IPS-15b (cell line): ENCODE results near the gene FAM3B.

Source experiments
- H3K27me3 ChIP-seq: one replicate; pipeline ENCODE4 v1.6.1; 2013; ENCODE audit warnings: low read length; ENCODE audit not compliant: control insufficient read depth, insufficient read depth
- H3K36me3 ChIP-seq: one replicate; pipeline ENCODE4 v1.6.1; 2013; ENCODE audit warnings: low read length; ENCODE audit not compliant: control insufficient read depth, insufficient read depth
- H3K4me1 ChIP-seq: one replicate; pipeline ENCODE4 v1.6.1; 2013; ENCODE audit warnings: mild to moderate bottlenecking, low read length; ENCODE audit not compliant: control insufficient read depth, insufficient read depth
- H3K4me3 ChIP-seq: one replicate; pipeline ENCODE4 v1.5.1; 2013; ENCODE audit warnings: low read depth, low read length
- H3K9ac ChIP-seq: one replicate; pipeline ENCODE4 v1.6.1; 2013; ENCODE audit warnings: low read depth, mild to moderate bottlenecking, low read length
- H3K9me3 ChIP-seq: one replicate; pipeline ENCODE4 v1.6.1; 2013; ENCODE audit warnings: mild to moderate bottlenecking, low read length; ENCODE audit not compliant: control insufficient read depth, insufficient read depth

The FAM3B gene

DNA sequence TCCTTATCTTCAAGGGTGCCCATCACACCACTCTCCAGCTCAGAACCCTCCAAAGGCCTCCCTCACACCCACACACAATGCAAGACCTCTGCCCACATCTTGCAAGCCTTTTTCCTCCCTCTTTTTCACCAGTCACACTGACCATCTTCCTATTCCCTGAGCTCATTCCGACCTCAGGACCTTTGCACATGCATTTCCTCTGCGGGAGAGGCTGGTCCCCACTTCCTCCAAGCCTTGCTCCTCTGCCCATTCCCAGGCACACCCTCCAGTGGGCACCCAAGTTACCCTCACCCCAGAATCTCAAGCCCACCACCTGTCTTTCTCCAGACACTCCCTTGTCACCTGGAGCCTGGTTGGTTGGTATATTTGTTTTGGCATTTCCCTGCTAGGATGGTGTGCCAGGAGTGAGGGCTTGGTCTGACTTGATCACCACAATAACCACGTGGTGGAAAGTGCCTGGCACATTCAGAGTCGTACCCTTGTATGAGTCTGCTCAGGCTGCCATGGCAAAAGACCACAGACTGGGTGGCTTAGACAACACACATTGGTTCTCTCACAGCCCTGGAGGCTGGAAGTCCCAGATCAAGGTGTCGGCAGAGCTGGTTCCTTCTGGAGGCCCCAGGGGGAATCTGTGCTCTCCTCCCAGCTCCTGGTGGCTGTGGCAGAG lies 58.4 kb downstream of the FAM3B start:
- Histone ChIP-seq H3K9ac (no peak overlapping the region), H3K4me1 (no peaks in the 10 kb centered on the region), H3K9me3 (no peaks in the 10 kb centered on the region), H3K4me3 (no peak overlapping the region), H3K36me3 (peaks cover under 1% of the 10 kb centered on the region), H3K27me3 (peaks cover 4% of the 10 kb centered on the region)

DNA sequence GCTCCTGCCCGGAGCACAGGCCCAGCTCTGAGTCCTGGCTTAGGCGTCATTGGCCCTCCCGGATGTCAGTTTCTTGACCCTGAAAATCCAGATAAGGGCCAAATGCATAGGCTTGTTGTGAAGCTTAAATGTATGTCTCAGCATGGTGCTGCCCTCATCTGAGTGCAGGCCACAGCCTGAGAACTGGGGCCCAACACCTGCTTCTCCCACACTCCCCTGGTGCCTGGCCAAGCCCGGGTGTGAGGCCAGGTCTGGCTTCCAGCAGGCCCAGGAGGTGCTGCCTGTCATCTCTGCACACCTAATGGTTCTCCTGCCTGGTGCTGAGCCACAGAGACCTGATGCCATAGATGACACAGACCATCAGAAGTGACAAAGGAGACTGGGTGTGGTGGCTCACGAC lies 59.3 kb downstream of the FAM3B start:
- Histone ChIP-seq H3K4me3 (no peak overlapping the region), H3K4me1 (no peaks in the 10 kb centered on the region), H3K9me3 (no peaks in the 10 kb centered on the region), H3K27me3 (no peaks in the 10 kb centered on the region), H3K36me3 (peaks cover 5% of the 10 kb centered on the region), H3K9ac (no peak overlapping the region)

DNA sequence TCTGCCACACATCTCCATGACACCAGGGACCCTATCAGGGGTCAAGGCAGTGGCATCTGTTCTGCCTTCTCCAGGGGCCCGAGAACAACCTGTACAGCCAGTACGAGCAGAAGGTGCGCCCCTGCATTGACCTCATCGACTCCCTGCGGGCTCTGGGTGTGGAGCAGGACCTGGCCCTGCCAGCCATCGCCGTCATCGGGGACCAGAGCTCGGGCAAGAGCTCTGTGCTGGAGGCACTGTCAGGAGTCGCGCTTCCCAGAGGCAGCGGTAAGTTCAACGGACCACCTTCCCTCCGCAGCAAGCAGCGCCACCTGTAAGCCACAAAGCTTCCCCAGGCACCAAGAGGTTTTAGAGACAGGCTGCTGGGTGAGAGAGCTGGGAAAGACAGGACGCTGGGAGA lies 61.1 kb downstream of the FAM3B start:
- Histone ChIP-seq H3K9me3 (no peaks in the 10 kb centered on the region), H3K27me3 (no peaks in the 10 kb centered on the region), H3K4me3 (no peak overlapping the region), H3K36me3 (peaks cover 5% of the 10 kb centered on the region), H3K9ac (no peak overlapping the region), H3K4me1 (no peaks in the 10 kb centered on the region)

DNA sequence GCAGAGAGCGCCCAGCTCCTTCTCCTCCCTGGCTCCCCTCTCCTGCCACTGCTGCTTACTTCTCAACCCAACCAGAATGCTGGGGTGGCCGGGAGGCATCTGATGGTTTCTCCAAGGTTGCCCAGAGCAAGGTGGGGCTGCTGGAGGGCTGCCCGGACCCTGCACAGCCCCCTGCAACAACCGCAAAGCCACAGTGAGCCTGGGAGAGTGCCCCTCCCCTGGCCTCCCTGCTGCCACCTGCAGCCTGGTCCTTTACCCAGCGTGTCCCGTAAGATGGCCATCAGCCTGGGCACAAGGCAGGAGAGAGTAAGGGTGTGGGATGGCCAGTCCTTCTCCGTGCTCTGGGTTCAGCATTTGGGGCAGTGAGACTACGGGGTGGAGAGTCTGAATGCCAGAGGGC lies 62.2 kb downstream of the FAM3B start:
- H3K9ac ChIP-seq = no peak overlapping the region
- no peaks in the 10 kb centered on the region for H3K27me3 ChIP-seq
- no peaks in the 10 kb centered on the region for H3K9me3 ChIP-seq
- no peaks in the 10 kb centered on the region for H3K4me1 ChIP-seq
- H3K4me3 ChIP-seq = no peak overlapping the region
- peaks cover 5% of the 10 kb centered on the region for H3K36me3 ChIP-seq

DNA sequence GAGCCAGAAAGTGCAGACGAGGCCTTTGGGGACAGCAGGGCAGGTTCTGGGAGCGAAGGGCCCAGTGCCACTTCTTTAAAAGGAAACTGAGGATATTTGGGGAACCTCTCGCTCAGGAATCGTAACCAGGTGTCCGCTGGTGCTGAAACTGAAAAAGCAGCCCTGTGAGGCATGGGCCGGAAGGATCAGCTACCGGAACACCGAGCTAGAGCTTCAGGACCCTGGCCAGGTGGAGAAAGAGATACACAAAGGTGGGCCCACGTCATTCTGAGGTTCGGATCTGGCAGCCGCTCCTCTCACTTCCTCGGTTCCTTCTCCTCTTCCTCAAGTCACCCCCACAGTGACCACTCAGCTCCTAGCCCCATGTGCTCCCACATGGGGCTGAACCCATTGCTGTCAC lies 63.3 kb downstream of the FAM3B start:
- no peaks in the 10 kb centered on the region for H3K9me3 ChIP-seq
- peaks cover 5% of the 10 kb centered on the region for H3K36me3 ChIP-seq
- H3K4me3 ChIP-seq = no peak overlapping the region
- H3K27me3 ChIP-seq = no peaks in the 10 kb centered on the region
- no peaks in the 10 kb centered on the region for H3K4me1 ChIP-seq
- H3K9ac ChIP-seq = no peak overlapping the region

DNA sequence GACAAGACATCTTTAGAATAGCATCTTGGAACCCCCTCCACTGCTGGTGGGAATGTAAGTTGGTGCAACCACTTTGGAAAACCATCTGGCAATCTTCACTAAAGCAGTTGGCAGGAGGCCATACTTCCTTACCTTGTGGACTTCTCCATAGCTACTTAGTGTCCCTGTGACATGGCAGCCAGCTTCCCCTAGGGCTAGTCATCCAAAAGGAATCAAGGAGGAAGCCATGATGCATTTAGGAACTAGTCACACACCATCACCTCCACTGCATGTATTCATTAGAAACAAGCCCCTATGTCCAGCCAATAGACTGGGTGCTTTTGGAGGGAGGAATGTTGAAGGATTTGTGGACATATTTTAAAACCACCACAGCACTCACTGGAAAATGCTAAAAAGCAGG lies 65.1 kb downstream of the FAM3B start:
- Histone ChIP-seq H3K4me1 (no peaks in the 10 kb centered on the region), H3K36me3 (peaks cover 5% of the 10 kb centered on the region), H3K27me3 (no peaks in the 10 kb centered on the region)

DNA sequence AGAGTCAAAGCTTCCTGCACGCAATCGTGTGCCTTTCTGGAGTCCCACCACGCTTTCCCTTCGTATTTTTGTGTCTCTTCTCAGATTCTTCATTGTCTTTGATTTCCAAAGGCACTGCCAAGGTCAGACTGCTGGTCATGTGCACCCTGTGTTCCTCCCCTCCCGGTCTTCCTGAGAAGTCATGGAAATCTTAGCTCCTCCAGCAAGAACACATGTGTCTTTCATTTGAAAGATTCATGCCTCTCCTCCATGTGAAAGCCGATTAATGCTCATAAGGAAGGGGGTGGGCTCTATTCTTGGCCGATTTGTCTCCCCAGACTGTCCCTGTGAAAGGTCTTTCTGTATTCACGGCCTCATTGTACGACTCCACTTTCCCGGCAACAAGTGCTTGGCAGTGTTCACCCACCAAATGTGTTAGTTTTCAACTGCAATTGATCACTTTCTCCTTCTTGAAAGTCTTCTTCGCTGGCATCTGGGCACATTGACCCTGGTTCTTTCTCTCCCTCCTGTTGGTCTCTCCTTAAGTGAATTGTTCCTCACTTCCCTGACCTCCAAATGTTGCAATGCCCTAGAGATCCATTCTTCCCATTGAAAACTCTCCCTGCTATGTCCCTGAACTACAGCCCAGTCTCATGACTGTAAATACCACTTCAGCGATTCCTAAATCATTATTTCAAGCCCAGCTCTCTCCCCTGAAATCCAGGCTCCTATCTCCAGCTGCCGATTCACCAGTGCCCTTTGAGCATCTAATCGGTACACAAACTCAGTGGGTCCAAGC lies 70.6 kb downstream of the FAM3B start:
- Histone ChIP-seq H3K27me3 (no peaks in the 10 kb centered on the region), H3K4me1 (no peaks in the 10 kb centered on the region)

More for the DNA sequence above, 65.1 kb downstream of the FAM3B start:
- H3K4me3 ChIP-seq = no peak overlapping the region
- no peak overlapping the region for H3K9ac ChIP-seq
- no peaks in the 10 kb centered on the region for H3K9me3 ChIP-seq

DNA sequence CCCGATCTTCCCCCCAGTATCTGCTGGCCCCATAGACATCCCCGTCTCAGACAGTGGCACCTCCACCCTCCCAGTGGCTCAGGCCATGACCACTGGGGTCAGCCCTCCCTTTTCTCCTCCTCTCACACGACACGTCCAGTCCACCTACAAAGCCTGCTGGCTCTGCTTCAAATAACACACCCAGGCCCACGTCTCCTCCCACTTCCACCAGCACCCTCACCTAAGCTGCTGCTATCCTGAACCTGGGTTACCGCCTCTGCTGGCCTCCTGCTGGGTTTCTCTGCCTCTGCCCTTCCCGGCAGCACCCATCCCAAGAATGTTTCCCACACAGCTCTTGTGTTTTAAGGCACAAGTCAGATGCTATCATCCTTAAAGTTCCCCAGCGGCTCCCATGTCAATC lies 71.2 kb downstream of the FAM3B start:
- no peaks in the 10 kb centered on the region for H3K4me1 ChIP-seq
- no peak overlapping the region for H3K9ac ChIP-seq
- no peaks in the 10 kb centered on the region for H3K9me3 ChIP-seq
- no peaks in the 10 kb centered on the region for H3K27me3 ChIP-seq
- H3K4me3 ChIP-seq = no peak overlapping the region
- no peaks in the 10 kb centered on the region for H3K36me3 ChIP-seq

More for the DNA sequence above, 70.6 kb downstream of the FAM3B start:
- H3K9me3 ChIP-seq = no peaks in the 10 kb centered on the region
- H3K36me3 ChIP-seq = no peaks in the 10 kb centered on the region
- H3K9ac ChIP-seq = no peak overlapping the region
- H3K4me3 ChIP-seq = no peak overlapping the region

DNA sequence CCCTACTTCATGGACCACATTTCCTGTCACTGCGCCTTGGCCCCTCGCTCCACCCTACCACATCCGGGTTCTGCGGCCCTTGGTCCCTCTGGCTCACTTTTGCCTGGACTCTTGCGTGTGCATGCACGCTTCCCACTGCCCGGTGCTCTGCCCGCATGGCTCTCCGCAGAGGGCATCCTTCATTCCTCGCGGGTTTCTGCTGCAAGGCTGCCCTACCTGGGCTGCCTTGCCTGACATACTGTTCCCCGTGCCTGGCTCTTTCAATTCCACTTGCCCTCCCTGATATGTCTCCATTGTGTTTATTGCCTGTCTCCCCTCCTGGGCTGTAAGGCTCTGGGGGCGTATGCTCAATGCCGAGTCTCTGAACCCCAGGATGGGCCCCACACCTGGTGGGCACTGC lies 71.7 kb downstream of the FAM3B start:
- Histone ChIP-seq H3K9me3 (no peaks in the 10 kb centered on the region), H3K36me3 (no peaks in the 10 kb centered on the region), H3K9ac (no peak overlapping the region), H3K27me3 (no peaks in the 10 kb centered on the region), H3K4me1 (no peaks in the 10 kb centered on the region), H3K4me3 (no peak overlapping the region)

DNA sequence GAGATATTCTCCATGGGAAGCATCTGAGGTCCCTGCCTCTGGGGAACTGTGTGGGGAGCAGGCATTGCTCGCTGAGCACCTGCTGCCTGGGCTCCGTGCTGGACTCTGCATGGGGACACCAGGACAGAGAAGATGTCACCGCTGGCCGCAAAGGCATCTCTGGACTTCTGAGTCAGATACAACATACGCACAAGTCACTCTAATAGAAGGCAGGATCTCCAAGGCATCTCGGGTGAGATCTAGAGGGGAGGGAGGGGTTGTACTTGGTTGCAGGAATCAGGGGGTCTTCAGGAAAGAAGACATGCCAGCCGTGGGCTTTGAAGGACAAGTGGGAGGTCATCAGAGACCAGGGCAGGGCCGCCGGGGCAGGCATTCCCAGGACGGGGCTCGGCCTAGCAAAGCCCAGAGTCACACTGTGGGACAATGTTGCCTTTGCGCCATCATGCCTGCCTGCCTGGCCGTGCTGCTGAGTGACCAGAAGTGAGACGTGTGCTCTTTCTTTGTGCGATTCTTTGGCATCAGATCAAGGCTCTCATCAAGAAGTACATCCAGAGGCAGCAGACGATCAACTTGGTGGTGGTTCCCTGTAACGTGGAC lies 73.5 kb downstream of the FAM3B start:
- H3K36me3 ChIP-seq = no peaks in the 10 kb centered on the region
- no peak overlapping the region for H3K4me3 ChIP-seq
- no peak overlapping the region for H3K9ac ChIP-seq
- H3K27me3 ChIP-seq = no peaks in the 10 kb centered on the region
- H3K9me3 ChIP-seq = no peaks in the 10 kb centered on the region
- H3K4me1 ChIP-seq = no peaks in the 10 kb centered on the region

DNA sequence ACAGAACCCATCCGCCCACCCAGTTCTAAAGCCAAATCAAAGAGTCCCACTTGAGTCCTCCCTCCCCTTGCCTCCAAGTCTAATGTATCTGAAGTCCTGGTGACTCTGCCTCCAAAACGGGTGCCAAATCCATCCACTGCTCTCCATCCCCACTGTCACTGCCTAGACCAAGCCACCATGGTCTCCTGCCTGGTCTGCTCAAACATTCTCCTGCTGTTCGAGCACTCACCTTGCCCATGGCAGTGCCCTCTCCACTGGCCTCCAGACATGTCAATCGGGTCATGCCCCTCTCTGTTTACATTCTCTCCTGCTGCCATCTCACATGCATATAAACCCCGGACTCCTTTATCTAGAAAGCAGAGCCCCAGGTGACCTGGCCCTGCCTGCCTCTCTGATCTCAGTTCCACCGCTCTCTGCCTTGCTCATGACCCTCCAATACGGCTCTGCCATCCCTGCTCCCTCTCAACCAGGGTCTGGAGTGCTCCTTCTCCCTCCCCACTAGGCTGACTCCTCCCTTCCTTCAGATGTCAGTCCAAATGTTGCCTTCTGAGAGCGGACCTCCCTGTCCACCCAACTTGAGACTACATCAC lies 77.4 kb downstream of the FAM3B start:
- no peaks in the 10 kb centered on the region for H3K9me3 ChIP-seq
- no peak overlapping the region for H3K9ac ChIP-seq
- H3K27me3 ChIP-seq = no peaks in the 10 kb centered on the region
- H3K36me3 ChIP-seq = no peaks in the 10 kb centered on the region
- H3K4me1 ChIP-seq = peaks cover 6% of the 10 kb centered on the region
- H3K4me3 ChIP-seq = no peak overlapping the region
